ENCODE measurements around the gene RABGAP1. TPM values are rescaled to one million over a fixed set of nuclear protein-coding genes. Genes with fewer than 3 reads are reported as not detected.

Gene RABGAP1
- total and polyA plus RNA-seq, 10 of the 15 experiments (the other 5 are each of a cell fraction or from before 2014, with no cell fraction given) = 2.6 to 31.6 (median 12.5) TPM

GRCh38 chr9:122940749-122941581 is at the start of gene RABGAP1 (continued):
- TF ChIP-seq CUX1 (IDR thresholded peaks at IDR 0.05; ENCODE audit: insufficient replicate concordance, low read depth, low read length) = no peak
- TF ChIP-seq NFXL1 (IDR thresholded peaks at IDR 0.05; ENCODE audit: borderline replicate concordance) = no peak
- no peak for TF ChIP-seq CBX3 (IDR thresholded peaks at IDR 0.05; ENCODE audit: borderline replicate concordance, low read depth)
- no peak for TF ChIP-seq TARDBP (IDR thresholded peaks at IDR 0.05; ENCODE audit: borderline replicate concordance)
- TF ChIP-seq GATAD2B (conservative IDR thresholded peaks at IDR 0.05; ENCODE audit: low read depth) = peak; percentile 32; the same call in 1 of the 2 replicates
- no peak for TF ChIP-seq SUPT20H (IDR thresholded peaks at IDR 0.05; ENCODE audit: borderline replicate concordance, control insufficient read depth, low read depth, low read length)
- no peak for TF ChIP-seq NFYA (IDR thresholded peaks at IDR 0.05; ENCODE audit: borderline replicate concordance, low read depth, low read length)
- TF ChIP-seq ASH2L (IDR thresholded peaks at IDR 0.05; ENCODE audit: borderline replicate concordance, low read depth) = no peak
- no peak for TF ChIP-seq WRNIP1 (IDR thresholded peaks at IDR 0.05; ENCODE audit: borderline replicate concordance, low read depth, low read length)
- TF ChIP-seq ZBTB33 (IDR thresholded peaks at IDR 0.05) = no peak
- TF ChIP-seq ZNF274 (IDR thresholded peaks at IDR 0.05; ENCODE audit: insufficient read depth, insufficient read length) = no peak
- TF ChIP-seq SREBF2 (IDR thresholded peaks at IDR 0.05; ENCODE audit: low read length) = no peak
- TF ChIP-seq CREB1 (IDR thresholded peaks at IDR 0.05; ENCODE audit: low read depth) = peak; percentile 80
- TF ChIP-seq STAT3 (IDR thresholded peaks at IDR 0.05; ENCODE audit: low read depth, low read length) = no peak
- no peak for TF ChIP-seq HDGF (IDR thresholded peaks at IDR 0.05)
- TF ChIP-seq SP1 (IDR thresholded peaks at IDR 0.05; ENCODE audit: low read depth, low read length) = peak; percentile 87
- no peak for TF ChIP-seq CHD4 (IDR thresholded peaks at IDR 0.05)
- TF ChIP-seq MAX (IDR thresholded peaks at IDR 0.05; ENCODE audit: low read depth, low read length) = no peak
- no peak for TF ChIP-seq CBFB (IDR thresholded peaks at IDR 0.05; ENCODE audit: low read depth)
- no peak for TF ChIP-seq BCL11A (IDR thresholded peaks at IDR 0.05; ENCODE audit: low read depth, low read length)
- no peak for TF ChIP-seq IKZF2 (IDR thresholded peaks at IDR 0.05)
- TF ChIP-seq HCFC1 (IDR thresholded peaks at IDR 0.05; ENCODE audit: low read length) = 0 out of 2 replicates have a peak, but pooled peaks have one; percentile 8
- peak; percentile 91 for TF ChIP-seq IKZF1 (conservative IDR thresholded peaks at IDR 0.05)
- no peak for TF ChIP-seq MEF2A (IDR thresholded peaks at IDR 0.05; ENCODE audit: insufficient read depth, low read depth, low read length)
- no peak for TF ChIP-seq BRCA1 (IDR thresholded peaks at IDR 0.05; ENCODE audit: low read depth, low read length)
- TF ChIP-seq CBX5 (IDR thresholded peaks at IDR 0.05; ENCODE audit: low read depth) = peak; percentile 86; the same call in 1 of the 2 replicates
